ENCODE measurements around the gene CD46. TPM values are rescaled to one million over a fixed set of nuclear protein-coding genes. Genes with fewer than 3 reads are reported as not detected.
A peak's percentile ranks its signal among the peaks of the same experiment; 100 is the strongest.

The CD46 gene
- total RNA-seq, 1 donor from 2014 or later = 116 TPM

DNA sequence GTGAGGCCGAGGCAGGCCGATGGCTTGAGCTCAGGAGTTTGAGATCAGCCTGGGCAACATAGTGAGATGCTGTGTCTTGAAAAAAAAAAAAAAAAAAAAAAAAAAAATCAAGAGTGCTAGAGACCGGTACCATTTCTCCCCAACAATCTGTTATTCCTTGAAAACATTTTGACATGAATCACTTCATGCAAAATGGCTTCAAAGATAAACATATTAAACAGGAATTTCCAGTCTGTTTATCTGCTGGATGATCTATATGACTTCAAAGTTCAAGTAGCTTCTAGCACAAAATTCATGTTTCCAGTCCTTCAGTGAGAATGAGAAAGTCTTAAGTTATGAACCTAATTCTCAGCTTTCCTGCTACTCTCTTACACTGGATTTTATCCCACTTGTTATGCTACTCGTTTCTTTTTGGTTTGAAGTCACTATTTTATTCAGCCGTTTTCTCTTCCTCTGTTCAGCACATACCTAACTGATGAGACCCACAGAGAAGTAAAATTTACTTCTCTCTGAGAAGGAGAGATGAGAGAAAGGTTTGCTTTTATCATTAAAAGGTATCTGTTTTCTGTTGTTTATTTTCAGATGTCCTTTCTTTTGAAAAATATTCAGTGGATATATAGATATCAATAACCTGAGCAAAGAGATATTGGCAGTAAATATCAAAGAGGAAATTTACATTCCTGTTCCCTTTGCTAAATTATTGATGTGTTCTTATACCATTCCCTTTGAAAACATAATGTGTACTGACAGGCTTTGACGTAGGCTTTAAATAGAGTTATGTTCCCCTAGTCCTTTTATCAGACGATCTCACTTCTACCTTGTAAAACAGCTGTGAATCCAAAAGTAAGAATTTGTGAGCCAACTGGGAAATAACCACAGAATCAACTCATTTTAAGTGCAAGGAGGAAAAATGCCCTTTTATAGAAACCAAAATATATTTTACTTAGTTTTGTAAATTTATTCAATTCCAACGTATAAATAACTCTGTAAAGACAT lies 38.2 kb downstream of the CD46 start:
- Mint-ChIP-seq H3K9me3 (no peaks in the 10 kb centered on the region), H3K4me1 (ENCODE audit: low read depth) (peaks cover 6% of the 10 kb centered on the region), H3K36me3 (ENCODE audit: low read depth) (peaks cover 43% of the 10 kb centered on the region), H3K4me3 (ENCODE audit: low read depth) (no peak overlapping the region), H3K27me3 (ENCODE audit: low read depth) (no peaks in the 10 kb centered on the region), H3K27ac (peak overlapping the region; percentile 21)
- intact Hi-C loops (cut with micrococcal nuclease) = no loop called here
- DNase-seq (ENCODE audit: low spot score) = no peak

DNA sequence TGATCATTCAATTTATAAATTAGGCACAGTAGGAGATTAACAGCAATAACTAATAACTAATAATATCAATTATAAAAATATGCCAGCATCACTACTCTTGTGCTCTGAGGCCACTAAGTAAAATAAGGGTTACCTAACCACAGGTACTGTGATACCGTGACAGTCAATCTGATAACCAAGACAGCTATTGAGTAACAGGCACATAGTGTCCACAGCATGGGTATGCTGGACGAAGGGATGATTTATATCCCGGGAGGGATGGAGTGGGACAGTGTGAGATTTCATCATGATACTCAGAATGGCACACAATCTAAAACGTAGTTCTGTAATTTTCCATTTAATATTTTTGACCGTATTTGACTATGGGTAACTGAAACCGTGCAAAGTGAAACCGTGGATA lies 39.4 kb downstream of the CD46 start:
- Mint-ChIP-seq H3K9me3 (no peaks in the 10 kb centered on the region), H3K4me1 (ENCODE audit: low read depth) (peaks cover 6% of the 10 kb centered on the region), H3K4me3 (ENCODE audit: low read depth) (no peak overlapping the region), H3K36me3 (ENCODE audit: low read depth) (peaks cover 38% of the 10 kb centered on the region), H3K27me3 (ENCODE audit: low read depth) (no peaks in the 10 kb centered on the region), H3K27ac (no peak overlapping the region)
- DNase-seq (ENCODE audit: low spot score) = no peak
- intact Hi-C loops (cut with micrococcal nuclease) = no loop called here

DNA sequence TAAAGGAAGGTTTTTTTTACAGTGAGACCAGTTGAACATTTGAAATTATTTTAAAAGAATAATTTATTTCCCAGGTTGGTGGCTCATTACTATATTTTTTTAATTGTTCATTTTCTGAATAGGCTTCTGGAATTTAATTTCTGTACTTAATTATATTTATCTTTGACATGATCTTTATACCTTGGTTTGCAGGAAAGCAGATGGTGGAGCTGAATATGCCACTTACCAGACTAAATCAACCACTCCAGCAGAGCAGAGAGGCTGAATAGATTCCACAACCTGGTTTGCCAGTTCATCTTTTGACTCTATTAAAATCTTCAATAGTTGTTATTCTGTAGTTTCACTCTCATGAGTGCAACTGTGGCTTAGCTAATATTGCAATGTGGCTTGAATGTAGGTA lies 41.5 kb downstream of the CD46 start:
- Mint-ChIP-seq H3K27ac (no peak overlapping the region), H3K4me1 (ENCODE audit: low read depth) (peaks cover 18% of the 10 kb centered on the region), H3K9me3 (no peaks in the 10 kb centered on the region), H3K4me3 (ENCODE audit: low read depth) (no peak overlapping the region), H3K36me3 (ENCODE audit: low read depth) (peaks cover 38% of the 10 kb centered on the region), H3K27me3 (ENCODE audit: low read depth) (no peaks in the 10 kb centered on the region)
- no peak for DNase-seq (ENCODE audit: low spot score)
- intact Hi-C loops (cut with micrococcal nuclease) = no loop called here

DNA sequence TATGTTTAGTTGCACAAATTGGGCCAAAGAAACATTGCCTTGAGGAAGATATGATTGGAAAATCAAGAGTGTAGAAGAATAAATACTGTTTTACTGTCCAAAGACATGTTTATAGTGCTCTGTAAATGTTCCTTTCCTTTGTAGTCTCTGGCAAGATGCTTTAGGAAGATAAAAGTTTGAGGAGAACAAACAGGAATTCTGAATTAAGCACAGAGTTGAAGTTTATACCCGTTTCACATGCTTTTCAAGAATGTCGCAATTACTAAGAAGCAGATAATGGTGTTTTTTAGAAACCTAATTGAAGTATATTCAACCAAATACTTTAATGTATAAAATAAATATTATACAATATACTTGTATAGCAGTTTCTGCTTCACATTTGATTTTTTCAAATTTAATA lies 43.0 kb downstream of the CD46 start:
- H3K36me3 Mint-ChIP-seq (ENCODE audit: low read depth) = peaks cover 43% of the 10 kb centered on the region
- no peaks in the 10 kb centered on the region for H3K27me3 Mint-ChIP-seq (ENCODE audit: low read depth)
- H3K27ac Mint-ChIP-seq = no peak overlapping the region
- H3K9me3 Mint-ChIP-seq = no peaks in the 10 kb centered on the region
- peaks cover 32% of the 10 kb centered on the region for H3K4me1 Mint-ChIP-seq (ENCODE audit: low read depth)
- no peak overlapping the region for H3K4me3 Mint-ChIP-seq (ENCODE audit: low read depth)
- no peak for DNase-seq (ENCODE audit: low spot score)
- intact Hi-C loops (cut with micrococcal nuclease) = loop anchor here (5.0 kb wide), 1 partner anchor 43 kb away; the partner anchor contains the start of gene CD46

DNA sequence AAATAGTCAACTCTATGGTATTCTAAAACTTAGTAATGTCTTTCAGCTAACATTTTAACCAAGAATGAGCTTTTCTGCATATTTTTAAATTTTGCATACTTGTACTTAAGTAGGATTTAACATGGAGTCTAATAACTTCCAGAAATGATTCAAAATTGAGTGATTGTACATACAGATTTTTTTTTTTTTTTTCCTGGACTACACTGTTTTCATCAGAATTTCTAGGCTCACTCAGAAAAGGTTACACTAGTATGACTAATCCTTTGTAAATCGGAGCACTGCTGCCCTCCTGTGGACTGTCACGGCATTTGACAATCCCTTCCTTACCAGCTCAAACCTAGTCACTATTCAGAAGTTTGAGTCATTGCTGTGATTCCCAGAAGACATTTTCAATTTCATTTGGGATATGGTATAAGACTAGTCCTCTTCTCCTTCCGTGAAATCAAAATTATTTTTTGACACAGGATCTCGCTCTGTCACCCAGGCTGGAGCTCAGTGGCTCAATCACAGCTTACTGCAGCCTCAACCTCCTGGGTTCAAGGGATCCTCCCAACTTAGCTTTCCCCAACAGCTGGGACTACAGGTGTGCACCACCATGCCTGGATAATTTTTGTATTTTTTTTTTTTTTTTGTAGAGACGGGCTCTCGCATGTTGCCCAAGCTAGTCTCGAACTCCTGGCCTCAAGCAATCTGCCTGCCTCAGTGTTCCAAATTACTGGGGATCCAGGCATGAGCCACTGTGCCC lies 45.5 kb downstream of the CD46 start:
- no peaks in the 10 kb centered on the region for H3K9me3 Mint-ChIP-seq
- peaks cover 46% of the 10 kb centered on the region for H3K36me3 Mint-ChIP-seq (ENCODE audit: low read depth)
- peak overlapping the region; percentile 12 for H3K27ac Mint-ChIP-seq
- intact Hi-C loops (cut with micrococcal nuclease) = loop anchor here (1.0 to 5.0 kb wide), 2 partner anchors 45 to 166 kb away; partner anchors contain the start of gene CD46
- H3K4me3 Mint-ChIP-seq (ENCODE audit: low read depth) = no peak overlapping the region
- DNase-seq (ENCODE audit: low spot score) = peak; percentile 61
- H3K4me1 Mint-ChIP-seq (ENCODE audit: low read depth) = peaks cover 38% of the 10 kb centered on the region
- no peaks in the 10 kb centered on the region for H3K27me3 Mint-ChIP-seq (ENCODE audit: low read depth)

DNA sequence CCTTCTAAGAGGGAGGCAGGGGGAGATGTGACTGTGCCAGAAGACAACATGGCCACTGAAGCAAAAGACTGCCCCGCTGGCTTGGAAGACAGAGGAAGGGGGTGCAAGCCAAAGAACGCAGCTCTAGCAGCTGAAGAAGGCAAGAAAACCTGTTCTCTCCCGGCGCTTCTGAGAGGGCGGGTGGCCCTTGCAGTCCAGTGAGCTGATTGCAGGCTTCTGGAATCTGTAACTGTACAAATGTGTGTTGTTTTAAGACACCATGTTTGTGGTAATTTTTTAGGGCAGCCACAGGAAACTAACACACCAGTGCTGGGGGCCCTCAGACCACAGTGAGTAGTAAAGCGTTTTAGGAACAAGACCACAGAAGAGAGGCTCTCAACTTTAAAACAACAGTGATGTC lies 47.0 kb downstream of the CD46 start:
- H3K9me3 Mint-ChIP-seq = no peaks in the 10 kb centered on the region
- DNase-seq (ENCODE audit: low spot score) = no peak
- H3K4me1 Mint-ChIP-seq (ENCODE audit: low read depth) = peaks cover 34% of the 10 kb centered on the region
- peaks cover 45% of the 10 kb centered on the region for H3K36me3 Mint-ChIP-seq (ENCODE audit: low read depth)
- H3K27ac Mint-ChIP-seq = no peak overlapping the region
- H3K4me3 Mint-ChIP-seq (ENCODE audit: low read depth) = peak overlapping the region; percentile 34
- intact Hi-C loops (cut with micrococcal nuclease) = loop anchor here (2.0 to 5.0 kb wide), 2 partner anchors 16 to 47 kb away; partner anchors contain the start of gene CD46
- H3K27me3 Mint-ChIP-seq (ENCODE audit: low read depth) = no peaks in the 10 kb centered on the region

DNA sequence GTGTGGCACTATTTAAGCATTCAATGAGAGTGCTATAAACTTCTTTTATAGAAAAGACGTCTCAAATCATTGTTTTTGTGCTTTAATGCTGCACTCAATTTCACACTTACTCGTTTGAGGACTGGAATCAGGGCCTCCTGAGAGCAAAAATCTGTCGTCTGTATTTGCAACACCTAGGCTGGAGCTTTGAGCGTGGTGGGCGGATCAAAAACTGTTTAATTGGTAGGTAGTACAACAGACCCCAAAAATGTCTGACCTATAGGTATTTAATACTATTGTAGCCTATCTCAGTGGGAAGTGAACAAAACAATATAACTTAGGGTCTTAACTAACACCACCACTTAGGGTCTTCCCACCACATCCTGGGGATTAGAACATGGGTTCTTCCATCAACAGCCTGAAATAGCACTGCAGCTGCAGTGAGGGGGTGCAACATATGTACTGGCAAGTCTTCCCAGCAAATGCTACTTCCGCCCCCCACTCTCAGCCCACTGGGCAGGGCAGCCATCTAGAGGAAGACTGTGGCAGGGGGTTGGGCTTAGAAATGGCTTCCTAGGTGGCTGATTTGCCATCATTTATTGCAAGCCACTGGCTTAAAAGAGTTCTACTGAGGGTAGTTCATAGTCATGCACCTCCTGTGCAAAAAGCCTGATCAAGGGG lies 48.3 kb downstream of the CD46 start:
- Mint-ChIP-seq H3K4me3 (ENCODE audit: low read depth) (no peak overlapping the region), H3K36me3 (ENCODE audit: low read depth) (peaks cover 44% of the 10 kb centered on the region)

DNA sequence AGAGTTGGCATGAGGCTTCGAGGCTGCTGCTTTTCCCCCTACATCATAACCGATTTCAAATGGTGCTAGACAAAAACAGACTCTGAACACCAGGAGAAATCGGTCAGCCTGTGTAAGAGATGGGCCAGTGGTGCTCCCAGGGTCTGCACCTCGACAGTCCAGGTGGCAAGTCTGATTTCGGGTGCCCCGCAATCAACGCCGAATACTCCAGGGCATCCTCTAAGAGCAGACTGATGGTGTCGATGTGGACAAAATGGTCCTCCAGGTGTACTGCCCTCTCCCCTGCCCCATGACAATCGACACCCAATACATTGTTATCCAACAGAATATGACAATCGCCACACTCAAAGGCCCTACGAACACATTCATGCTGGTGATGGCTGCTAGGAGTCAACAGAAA lies 50.0 kb downstream of the CD46 start:
- intact Hi-C loops (cut with micrococcal nuclease) = no loop called here
- H3K9me3 Mint-ChIP-seq = no peaks in the 10 kb centered on the region
- DNase-seq (ENCODE audit: low spot score) = no peak
- no peak overlapping the region for H3K27ac Mint-ChIP-seq
- H3K27me3 Mint-ChIP-seq (ENCODE audit: low read depth) = no peaks in the 10 kb centered on the region
- peaks cover 39% of the 10 kb centered on the region for H3K4me1 Mint-ChIP-seq (ENCODE audit: low read depth)
- no peak overlapping the region for H3K4me3 Mint-ChIP-seq (ENCODE audit: low read depth)
- H3K36me3 Mint-ChIP-seq (ENCODE audit: low read depth) = peaks cover 54% of the 10 kb centered on the region

More for the DNA sequence above, 48.3 kb downstream of the CD46 start:
- no peaks in the 10 kb centered on the region for H3K9me3 Mint-ChIP-seq
- no peak overlapping the region for H3K27ac Mint-ChIP-seq
- no peaks in the 10 kb centered on the region for H3K27me3 Mint-ChIP-seq (ENCODE audit: low read depth)
- peaks cover 34% of the 10 kb centered on the region for H3K4me1 Mint-ChIP-seq (ENCODE audit: low read depth)
- no peak for DNase-seq (ENCODE audit: low spot score)
- intact Hi-C loops (cut with micrococcal nuclease) = loop anchor here (2.0 to 5.0 kb wide), 2 partner anchors 15 to 48 kb away; partner anchors contain the start of gene CD46

DNA sequence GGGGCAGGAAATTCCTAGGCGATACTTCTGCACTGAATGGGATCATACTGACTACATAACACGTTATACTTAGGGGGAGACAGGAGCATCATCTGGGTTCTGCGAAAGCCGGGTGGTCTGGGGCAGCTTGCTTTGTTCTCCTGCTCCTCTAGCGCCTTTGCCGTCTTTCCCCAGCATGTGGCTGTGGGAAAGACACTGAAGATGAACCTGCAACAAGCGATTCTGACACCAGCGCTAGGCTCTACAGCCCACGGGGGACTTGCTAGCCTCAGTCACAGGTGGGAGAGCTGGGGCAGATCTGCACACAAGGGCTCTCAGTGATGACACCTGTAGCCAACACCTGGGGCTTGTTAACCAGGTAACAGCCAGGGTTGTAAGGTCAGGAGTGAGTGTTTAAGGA lies 51.8 kb downstream of the CD46 start:
- Mint-ChIP-seq H3K27me3 (ENCODE audit: low read depth) (no peaks in the 10 kb centered on the region), H3K9me3 (no peaks in the 10 kb centered on the region), H3K27ac (no peak overlapping the region), H3K4me3 (ENCODE audit: low read depth) (no peak overlapping the region), H3K4me1 (ENCODE audit: low read depth) (peaks cover 38% of the 10 kb centered on the region), H3K36me3 (ENCODE audit: low read depth) (peaks cover 72% of the 10 kb centered on the region)
- DNase-seq (ENCODE audit: low spot score) = no peak
- intact Hi-C loops (cut with micrococcal nuclease) = no loop called here

DNA sequence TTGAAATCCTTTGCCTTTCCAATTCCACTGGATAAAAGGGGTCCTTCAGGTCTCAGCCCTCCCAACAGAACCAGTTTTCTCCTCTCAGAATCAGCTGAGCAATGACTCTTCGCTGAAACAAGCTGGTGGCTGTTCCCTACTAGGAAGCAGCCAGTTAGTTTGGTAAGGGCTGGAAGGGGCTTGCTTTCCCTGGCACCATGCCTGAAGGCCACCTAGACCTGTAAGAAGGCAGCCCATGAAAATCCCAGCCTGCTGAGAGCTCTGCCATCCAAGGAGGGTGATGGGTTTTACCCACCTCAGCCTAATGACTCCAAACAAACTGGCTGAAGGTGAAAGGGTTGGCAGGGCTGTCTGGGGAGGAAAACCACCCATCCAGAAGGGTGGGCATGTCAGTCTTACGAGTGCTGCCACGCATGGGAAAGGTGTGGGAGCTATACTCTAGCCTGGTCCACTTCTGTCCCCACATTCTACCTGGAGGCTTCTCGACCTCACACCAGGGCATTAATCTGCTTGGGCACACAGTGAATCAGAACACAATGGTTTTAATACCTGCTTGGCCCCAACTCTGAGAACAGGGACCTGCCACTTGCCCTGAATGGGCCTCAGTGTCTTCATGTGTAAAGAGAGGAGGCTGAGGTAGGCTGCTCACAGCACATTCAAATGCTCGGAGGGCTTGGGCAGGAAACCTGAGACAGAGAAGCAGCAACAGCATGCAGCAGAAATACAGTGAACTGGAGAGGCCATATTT lies 53.0 kb downstream of the CD46 start:
- Mint-ChIP-seq H3K4me3 (ENCODE audit: low read depth) (no peak overlapping the region), H3K9me3 (no peaks in the 10 kb centered on the region), H3K4me1 (ENCODE audit: low read depth) (peaks cover 30% of the 10 kb centered on the region), H3K27ac (no peak overlapping the region), H3K36me3 (ENCODE audit: low read depth) (peaks cover 67% of the 10 kb centered on the region), H3K27me3 (ENCODE audit: low read depth) (no peaks in the 10 kb centered on the region)
- DNase-seq (ENCODE audit: low spot score) = no peak
- intact Hi-C loops (cut with micrococcal nuclease) = no loop called here

DNA sequence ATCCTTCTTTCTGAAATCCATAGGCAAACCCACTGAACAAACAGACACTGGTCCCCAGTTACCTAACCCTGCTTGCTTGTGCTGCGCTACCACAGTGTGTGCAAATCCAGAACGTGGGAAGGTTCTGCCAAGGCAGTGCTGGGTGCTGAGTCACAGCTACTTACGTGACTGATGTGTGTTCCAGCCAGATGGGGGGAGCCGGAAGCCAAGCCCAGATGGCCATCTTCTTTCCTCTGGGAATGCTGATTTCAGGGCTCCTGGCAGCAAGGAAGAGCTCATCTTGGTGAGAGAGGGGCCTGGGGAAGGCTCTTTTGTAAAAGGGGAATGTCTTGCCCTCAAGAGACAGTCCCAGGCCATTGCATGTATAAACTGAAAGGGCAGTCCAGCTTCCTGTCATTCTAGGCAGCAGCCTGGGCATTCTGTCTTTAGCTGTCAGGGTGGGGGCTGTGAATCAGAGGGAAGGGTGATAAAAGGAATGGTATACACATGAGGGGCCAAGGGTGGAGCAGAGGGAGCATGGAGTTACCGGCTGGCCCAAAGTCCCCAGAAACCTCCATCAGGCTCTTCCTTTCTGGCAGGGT lies 54.1 kb downstream of the CD46 start:
- DNase-seq (ENCODE audit: low spot score) = no peak
- Mint-ChIP-seq H3K9me3 (no peaks in the 10 kb centered on the region), H3K27ac (no peak overlapping the region), H3K36me3 (ENCODE audit: low read depth) (peaks cover 68% of the 10 kb centered on the region), H3K4me3 (ENCODE audit: low read depth) (no peak overlapping the region), H3K4me1 (ENCODE audit: low read depth) (peaks cover 26% of the 10 kb centered on the region), H3K27me3 (ENCODE audit: low read depth) (no peaks in the 10 kb centered on the region)
- intact Hi-C loops (cut with micrococcal nuclease) = no loop called here
